ENCODE data around the gene ACAT1.
A peak's percentile ranks its signal among the peaks of the same experiment; 100 is the strongest.
"Not testable (repeated sequence)": the region's sequence is repeated elsewhere in the genome, so short reads cannot be mapped to it uniquely, and the experiment has no call there.

Gene ACAT1

DNA sequence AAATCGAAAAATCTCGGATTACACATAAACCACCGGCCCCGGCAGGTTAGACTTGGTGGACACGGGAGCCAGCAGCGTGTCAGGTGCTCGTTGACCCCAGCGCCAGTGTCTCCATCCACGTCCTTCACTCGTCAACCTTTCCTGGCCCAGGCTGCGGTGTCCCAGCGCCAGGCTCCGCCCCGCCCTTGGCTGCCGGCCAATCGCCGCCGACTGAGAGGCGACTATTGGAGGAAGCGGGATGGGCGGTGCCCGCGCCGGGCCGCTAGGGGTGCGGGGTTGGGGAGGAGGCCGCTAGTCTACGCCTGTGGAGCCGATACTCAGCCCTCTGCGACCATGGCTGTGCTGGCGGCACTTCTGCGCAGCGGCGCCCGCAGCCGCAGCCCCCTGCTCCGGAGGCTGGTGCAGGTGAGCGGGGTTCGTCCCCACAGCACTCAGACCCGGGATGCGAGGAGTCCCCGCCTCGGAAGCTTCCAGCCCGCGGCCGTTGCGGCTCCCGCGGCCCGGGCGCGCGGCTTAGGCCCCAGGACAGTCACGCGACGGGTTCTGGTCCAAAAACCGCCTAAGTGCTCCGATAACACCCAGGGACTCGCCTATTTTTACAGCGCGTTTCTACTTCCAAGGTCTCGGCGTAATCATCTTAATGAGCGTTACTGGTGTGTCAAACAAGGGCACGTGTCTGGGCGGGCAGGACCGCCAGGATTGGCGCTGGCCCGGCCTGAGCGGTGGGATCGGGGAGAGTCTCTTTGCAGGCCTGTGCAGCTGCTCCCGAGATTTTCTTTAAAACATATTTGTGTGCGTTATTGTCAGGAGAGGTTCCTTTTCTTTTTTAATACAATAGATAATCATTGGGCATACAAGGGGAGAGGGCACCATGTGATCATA is at the start of gene ACAT1:
TSS of gene ACAT1 (plus strand) at position 294 of the 882 bp plus-strand sequence. CDS start at position 334, 40 bp downstream.
- DNase-seq = peak; percentile 88 to 97 (median 95)

DNA sequence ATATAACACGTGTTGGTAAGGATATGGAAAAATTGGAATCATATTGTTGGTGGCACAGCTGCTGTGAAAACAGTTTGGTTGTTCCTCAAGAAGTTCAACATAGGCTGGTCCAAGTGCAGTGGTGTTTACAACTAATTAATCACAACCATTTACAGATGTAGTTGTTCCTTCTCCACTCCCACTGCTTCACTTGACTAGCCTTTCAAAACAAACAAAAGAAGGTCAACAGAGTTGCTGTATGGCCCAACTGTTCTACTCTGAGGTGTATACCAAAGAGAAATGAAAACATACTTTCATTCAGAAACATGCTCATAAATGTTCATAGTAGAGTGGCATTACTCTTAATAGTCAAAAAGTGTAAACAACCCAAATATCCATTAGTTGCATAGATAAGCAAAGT is 36.6 kb upstream of the ACAT1 start:
- peak in 1 of 3 experiments; percentile 33 for DNase-seq

DNA sequence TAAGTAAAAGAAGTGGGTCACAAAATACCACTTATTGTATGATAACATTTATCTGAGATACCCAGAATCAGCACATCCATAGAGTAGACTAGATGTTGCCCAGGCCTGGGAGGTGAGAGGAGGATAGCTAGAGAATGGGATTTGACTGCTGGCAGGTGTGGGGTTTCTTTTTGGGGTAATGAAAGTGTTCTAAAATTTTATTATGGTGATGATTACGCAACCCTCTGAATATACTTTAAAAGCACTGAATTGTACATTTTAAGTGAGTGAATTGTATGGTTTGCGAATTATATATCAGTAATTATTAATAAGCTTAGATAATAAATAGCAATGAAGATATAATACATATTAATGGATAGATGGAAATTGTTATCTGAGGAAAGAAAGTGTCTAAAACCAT is 35.7 kb upstream of the ACAT1 start:
- DNase-seq = no peak

DNA sequence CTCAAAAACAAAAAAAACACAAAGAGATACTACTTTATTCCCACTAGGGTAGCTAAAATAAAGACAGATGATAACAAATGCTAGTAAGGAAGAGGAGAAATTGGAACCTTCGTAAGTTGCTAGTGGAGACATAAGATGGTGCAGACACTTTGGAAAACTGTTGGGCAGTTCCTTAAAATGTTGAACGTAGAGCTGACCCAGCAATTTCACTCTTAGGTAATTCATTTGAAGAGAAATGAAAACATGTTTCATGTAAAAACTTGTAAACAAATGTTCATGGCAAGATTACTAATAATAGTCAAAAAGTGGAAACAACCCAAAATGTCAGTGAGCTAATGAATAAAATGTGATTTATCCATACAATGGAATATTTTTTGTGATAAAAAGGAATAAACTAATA is 29.2 kb upstream of the ACAT1 start:
- no peak for DNase-seq

DNA sequence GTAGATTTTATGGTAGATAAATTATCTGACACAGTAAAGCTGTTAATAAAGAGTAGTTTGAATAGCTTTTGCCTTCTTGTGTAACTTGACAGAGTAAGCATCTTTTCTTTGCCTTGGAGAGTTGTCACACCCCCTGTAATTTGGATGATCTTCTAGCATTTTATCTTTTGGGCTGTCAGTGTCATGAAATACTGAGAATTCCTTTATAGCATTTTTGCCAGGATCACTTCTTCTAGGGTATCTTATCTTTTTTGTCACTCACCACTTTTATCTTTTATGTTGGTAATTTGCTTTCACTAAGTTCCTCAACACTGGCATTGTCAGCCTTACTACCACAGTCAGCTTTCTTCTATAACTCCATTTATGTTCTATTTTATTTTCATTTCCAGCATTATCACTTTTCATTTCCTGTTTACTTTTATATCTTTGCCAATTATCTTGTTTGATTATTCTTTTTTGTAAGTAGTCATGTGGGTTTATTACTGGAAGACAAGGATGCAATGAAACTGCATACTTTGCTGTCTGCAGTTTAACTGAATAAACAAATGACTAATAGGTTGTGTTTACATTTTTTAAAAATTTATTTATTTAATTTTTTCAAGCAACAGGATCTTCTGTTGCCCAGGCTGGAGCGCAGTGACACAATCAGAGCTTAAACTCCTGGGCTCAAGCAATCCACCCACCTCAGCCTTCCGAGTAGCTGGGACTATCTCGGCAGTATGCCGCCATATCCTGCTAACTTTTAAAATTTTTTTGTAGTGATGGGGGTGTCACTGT is 28.1 kb upstream of the ACAT1 start:
- DNase-seq = no peak

DNA sequence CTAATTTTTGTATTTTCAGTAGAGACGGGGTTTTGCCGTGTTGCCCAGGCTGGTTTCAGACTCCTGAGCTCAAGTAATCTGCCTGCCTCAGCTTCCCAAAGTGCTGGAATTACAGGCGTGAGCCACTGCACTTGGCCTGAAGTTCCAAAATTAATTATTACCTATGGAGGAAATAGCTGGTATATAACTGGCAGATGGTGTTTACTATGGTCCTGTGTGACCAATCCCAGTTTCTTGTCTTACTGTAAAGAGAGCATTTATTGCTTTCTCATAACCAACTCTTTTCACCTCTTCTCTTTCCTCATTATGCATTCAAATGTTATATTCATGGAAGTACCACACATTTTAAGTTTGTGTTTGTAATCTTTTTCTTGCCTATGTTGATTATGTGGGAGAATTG is 24.2 kb upstream of the ACAT1 start:
- DNase-seq = no peak

DNA sequence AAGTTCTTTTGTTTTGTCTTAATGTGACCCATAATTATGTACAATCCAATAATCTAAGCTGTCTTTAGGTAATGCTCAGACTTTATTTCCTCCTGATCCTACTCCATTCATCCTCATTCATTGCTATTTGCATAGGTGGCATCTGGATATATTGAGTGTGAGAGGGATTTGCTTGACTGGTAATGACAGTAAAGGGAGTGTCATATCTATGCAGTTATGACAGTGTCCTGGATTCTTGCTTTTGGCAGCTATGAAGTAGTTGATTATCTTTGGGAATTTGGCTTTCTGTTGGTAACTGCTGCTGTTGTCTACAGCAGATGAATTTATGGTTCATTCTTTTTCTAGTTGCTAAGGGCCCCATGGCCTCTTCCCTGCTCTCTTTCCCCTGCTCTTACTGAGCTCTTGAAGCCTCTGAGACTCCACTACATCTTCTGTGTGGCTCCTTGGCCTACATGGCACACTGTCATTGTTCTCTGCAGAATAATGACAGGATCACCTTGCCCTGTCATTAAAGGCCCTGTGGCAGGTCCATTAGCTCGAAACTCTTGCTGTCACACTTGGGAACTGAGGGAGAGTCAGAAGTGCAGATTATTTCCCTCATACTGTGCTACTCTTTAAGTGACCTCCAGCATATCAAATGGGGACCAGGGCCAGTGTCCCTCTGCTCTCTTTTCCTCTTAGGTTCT is 20.1 kb upstream of the ACAT1 start:
- DNase-seq = peak in 1 of 3 experiments; percentile 3

DNA sequence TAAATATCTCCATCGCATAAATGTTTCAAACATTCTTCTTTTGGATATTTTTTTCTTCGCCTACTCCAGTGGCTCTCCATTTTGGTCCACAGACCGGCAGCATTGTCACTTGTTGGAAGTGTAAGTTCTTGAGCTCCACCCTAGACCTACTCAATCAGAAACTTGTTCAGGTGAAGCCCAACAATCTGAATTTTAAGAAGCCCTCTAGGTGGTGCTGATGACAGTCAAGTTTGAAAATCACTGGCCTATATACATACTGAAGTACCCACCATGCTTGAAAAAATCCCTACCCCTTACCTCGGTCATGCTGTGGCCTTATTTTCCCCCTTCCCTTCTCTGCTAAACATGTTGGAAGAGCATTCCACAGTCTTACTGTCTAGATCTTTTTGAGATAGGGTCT is 10.2 kb upstream of the ACAT1 start:
- no peak for DNase-seq

DNA sequence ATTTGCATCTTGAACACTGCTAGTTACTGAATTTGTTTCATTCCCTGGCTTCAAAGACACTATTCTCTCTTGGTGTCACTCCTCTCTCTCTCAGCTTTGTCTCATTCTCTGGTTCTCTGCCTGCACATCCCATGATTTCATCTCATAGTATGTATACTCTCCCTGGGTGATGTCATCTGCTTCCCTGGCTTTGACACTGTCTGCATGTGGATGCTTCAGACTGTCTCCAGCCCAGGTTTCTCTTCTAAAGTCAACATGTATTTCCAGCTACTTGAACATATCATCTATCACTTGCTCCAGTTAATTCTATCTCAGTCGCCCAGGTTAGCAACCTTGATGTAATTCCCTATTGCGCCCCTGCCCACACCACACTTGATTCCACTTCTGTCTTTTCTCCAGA is 9.3 kb upstream of the ACAT1 start:
- no peak for DNase-seq

DNA sequence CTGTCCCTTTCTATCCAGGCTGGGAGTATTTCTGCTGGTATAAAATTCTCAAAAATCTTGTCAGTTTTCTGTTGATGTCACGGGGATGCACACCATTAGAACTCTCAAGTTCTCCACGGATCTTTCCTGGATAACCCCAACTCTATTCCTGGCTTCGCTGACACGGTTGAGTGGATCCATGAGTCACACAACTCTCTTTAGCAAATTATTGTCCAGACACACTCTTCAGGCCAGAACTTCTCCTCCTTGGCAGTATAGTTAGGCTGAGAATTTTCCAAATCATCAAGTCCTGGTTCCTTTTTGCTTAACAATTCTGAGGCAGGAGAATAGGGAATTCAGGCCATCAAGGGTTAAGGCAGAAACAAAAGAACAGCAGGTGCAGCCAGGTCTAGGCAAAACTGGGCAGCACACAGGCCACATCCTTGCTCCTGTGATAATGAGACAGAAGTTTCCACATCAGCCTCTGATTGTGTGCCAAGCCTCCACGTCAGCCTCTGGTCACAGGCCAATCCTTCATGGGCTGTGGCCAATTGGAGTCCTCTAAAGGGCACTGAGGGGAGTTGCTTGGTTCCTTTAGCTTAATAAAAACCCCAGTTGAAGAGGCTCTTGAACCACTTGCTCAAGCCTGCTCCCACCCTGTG is 5.7 kb upstream of the ACAT1 start:
- peak; percentile 10 to 70 (median 54) for DNase-seq

DNA sequence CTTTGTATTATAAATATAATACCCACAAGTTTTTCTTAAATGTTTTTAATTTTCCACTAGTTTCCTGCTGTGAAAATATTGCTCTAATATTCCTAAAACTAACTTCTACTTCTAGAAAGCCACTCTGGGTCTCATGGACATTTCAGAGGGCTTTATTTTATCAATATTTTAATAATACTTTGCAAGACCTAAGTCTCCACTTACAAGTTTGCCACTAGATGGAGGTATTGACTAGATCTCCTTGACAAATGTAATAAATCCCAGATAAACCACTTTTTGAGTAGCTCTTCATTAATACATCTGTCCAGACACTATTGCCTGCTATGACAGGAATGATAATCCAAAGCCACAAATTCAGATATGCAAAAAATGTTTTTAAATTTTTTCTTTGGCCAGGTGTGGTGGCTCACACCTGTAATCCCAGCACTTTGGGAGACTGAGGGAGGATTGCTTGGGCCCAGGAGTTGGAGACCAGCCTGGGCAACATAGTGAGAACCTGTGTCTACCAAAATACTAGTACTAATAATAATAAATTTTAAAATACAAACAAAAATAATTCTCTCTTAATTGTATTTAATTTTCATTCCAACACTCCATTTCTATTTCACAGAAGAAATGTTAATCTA is 3.5 kb upstream of the ACAT1 start:
- peak in 1 of 3 experiments; percentile 71 for DNase-seq

DNA sequence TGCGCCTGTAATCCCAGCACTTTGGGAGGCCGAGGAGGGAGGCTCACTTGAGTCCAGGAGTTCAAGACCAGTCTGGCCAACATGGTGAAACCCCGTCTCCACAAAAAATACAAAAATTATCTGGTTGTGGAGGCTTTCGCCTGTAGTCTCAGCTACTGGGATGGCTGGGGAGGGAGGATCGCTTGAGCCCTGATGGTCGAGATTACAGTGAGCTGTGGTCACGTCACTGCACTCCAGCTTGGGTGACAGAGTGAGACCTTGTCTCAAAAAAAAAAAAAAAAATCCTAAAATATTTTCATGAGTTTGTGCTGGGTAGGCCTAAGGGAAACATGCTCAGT is 462 bp upstream of the ACAT1 start:
- DNase-seq = not testable (repeated sequence)

DNA sequence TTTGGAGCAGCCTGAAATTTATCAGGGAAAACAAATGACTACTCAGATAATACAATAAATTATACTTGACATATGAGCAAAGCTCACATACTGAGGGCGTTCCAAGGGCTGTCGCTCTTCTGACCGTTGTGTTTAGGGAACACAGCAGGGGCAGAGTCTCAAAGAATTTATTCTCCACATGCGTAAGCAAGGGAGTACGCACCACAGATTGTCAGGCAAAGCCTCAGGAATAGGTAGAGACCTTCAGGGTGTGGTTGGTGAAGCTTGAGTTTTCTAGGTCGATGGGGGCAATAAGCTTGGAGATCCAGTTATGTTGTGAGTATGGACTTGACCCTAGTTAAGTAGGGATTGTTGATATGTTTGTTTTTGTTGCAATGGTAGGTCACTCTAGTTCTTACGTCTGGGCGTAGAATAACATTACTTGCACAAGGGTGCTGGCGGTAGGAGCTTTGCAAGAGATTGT is 830 bp downstream of the ACAT1 start:
- DNase-seq = peak in 2 of 3 experiments; percentile 77 to 92

DNA sequence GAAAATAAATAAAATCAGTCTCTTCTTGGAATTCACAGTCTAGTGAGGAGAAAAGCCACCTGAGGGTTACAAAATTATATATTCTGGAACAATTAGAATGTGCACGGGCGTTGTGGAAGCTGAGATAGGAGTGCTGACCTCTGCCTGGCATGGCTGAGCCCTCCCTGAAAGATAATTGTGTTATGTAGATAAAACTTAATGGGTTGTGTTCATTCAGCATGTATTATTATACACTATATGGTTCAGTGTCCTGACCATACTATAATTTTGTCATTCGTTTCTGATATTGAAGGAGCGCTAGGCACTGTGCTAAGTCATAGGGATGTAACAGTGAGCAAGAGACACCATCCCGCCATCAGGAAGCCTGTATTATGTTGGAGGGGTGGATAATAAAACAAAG is 3.7 kb downstream of the ACAT1 start:
- DNase-seq = no peak

DNA sequence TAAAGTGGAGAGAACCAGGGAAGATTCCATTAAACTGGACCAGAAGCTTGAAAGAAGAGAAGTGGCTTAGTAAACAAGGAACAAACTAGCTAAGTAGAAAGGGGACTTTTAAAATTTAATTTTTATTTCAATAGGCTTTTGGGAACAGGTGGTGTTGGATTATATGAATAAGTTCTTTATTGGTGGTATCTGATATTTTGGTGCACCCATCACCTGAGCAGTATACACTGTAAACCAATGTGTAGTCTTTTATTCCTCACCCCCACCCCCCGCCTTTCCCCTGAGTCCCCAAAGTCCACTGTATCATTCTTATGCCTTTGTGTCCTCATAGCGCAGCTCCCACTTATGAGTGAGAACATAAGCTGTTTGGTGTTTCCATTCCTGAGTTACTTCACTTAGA is 7.4 kb downstream of the ACAT1 start:
- no peak for DNase-seq

DNA sequence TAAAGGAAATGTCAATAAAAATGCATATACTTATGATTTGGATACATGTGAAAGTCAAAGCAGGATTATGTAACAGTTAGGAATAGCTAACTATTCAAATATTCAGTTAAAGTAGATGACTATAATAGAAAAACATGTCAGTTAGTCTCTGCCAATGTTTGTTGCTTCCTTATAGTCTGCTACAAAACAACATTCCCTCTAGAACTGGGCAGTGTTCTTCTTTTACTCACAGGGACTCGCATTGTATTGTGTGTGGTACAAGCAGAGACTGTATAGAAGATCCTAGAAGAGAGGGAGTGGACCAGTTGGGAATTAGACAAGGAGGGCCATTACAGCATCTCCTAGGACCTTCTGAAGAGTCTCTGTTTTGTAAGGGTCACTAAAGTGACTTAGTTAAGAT is 10.6 kb downstream of the ACAT1 start:
- no peak for DNase-seq

DNA sequence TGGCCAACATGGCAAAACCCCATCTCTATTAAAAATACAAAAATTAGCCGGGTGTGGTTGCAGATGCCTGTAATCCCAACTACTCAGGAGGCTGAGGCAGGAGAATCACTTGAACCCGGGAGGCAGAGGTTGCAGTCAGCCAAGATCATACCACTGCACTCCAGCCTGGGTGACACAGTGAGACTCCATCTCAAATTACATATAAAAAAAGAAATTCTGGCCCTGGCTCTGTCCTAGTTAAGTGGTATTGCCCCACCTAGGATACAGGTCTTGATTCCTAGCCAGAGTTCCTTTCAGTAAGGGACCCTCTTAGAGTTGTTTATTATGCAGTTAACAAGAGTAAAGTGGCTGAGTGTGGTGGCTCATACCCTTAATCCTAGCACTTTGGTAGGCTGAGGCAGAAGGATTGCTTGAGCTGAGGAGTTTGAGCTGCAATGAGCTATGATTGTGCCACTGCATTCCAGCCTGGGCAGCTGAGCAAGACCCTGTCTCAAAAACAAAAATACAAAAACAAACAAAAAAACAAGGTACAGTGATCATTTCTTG is 11.7 kb downstream of the ACAT1 start:
- not testable (repeated sequence) for DNase-seq

DNA sequence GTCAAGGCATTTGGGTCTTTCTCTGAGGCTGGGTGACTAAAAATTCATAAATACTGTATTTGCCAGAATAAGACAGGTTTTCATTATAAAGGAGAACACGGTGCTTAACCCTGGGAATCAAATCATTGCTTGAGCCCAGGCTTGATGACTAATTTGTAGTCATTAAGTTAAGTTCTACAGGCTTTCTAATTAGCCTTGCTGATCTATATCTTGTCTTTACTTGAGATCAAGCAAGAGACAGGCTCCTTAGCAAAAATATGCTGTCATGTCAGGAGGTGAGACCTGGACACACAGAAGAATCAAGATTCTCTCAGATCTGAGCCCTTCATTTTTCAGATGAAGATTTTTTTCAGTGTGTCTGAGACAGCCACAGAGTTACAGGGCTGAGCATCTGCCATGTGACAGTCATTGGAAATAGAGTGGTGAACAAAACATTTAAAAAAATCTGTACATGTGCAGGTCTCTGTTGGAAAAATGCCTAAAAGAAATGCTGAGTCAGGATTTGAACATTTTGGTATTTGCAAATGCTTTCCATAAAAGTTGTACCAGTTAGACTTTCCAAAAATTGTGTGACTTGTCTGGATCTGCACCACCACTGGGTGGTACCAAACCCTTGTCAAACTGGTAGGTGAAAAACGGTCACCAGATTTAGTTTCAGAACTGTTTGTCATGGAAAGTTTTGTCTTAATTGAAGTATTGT is 14.6 kb downstream of the ACAT1 start:
- peak in 1 of 3 experiments; percentile 28 for DNase-seq

DNA sequence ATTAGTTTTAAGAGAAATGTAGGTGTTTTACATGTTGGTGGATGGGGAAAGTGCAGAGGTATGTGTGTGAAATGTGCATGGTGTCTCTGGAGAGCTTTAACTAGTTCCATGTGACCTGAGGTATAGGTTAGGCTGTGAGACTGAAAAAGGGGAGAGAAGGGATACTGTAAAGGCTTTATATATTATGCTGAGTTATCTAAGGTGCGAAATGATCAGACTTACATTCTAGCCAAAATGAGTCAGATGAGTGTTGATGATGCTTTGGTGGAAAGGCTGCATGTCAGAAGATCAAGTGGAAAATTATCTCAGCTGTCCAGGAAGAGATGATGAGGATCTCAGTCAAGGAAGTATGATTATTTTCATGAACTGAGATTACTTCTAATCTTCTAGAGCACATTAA is 15.8 kb downstream of the ACAT1 start:
- no peak for DNase-seq

DNA sequence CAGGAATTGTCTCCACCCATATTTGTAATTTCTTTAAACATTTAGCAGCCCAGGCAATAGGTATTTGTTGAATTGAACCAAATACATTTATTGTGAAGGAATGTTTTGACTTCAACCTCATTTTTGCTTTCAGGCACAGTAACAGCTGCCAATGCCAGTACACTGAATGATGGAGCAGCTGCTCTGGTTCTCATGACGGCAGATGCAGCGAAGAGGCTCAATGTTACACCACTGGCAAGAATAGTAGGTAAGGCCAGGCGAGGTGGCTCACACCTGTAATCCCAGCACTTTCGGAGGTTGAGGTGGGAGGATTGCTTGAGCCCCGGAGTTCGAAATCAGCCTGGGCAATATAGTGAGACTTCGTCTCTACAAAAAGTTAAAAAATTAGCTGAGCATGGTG is 20.9 kb downstream of the ACAT1 start:
- DNase-seq = no peak

DNA sequence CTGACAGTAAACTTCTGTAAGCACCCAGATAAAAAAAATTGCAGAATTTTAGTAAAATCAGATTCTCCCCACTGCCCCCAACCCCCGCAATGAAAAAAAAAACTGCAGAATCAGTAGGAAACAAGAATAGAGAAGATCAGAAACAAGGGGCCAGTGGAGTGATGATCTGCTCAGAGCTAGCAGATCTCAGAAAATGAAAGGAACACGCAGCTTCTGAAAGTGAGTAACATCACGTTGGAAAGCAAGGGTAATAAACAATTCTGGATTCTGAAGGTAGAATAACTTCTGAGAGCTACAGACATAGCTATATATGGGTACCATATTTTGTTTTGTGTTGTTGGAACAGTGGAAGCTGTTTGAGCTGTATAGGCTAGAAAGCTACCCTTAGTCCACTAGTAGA is 23.2 kb downstream of the ACAT1 start:
- DNase-seq = no peak
